ENCODE data around the gene RETREG3. TPM values are rescaled to one million over a fixed set of nuclear protein-coding genes. Genes with fewer than 3 reads are reported as not detected.

RETREG3 gene
- total and polyA plus RNA-seq, 2 donors (not counting 1 experiment from before 2014, with no cell fraction given): 37.5 to 67.0 TPM

GRCh38 chr17:42607769-42608168 is 1.4 kb downstream of the RETREG3 start:
- no peak overlapping the region for H3K9ac ChIP-seq (ENCODE audit: insufficient read depth, low read length)
- no peak for TF ChIP-seq EZH2 (IDR thresholded peaks at IDR 0.05; ENCODE audit: low read length, missing control alignments)
- TF ChIP-seq CTCF (conservative IDR thresholded peaks at IDR 0.05 in 1 of 2, IDR thresholded peaks at IDR 0.05 in 1 of 2; ENCODE audit: low read depth in 1 of 2, low read length in 2 of 2): no peak
- no peak overlapping the region for H3K27ac ChIP-seq (ENCODE audit: insufficient read depth, low read length)
- peaks cover 3% of the 10 kb centered on the region for H3K36me3 ChIP-seq (ENCODE audit: control insufficient read depth, insufficient read depth, low read length)
- H3K79me2 ChIP-seq (ENCODE audit: control insufficient read depth, insufficient read depth, low read length): peaks cover 55% of the 10 kb centered on the region
- H3K4me3 ChIP-seq (replicated peaks in 1 of 4; ENCODE audit: control extremely low read depth in 1 of 4, insufficient read depth in 1 of 4, low read depth in 3 of 4, low read length in 4 of 4): peak overlapping the region; percentile 62 to 98 (median 84)
- H4K20me1 ChIP-seq (ENCODE audit: control insufficient read depth, extremely low read depth, insufficient read depth, low read length): no peaks in the 10 kb centered on the region
- no peak overlapping the region for H2AFZ ChIP-seq (ENCODE audit: low read length)
- DNase-seq (ENCODE audit: low read depth in 2 of 2): no peak
- H3K9me3 ChIP-seq (ENCODE audit: control insufficient read depth, insufficient read depth, low read depth, low read length): no peaks in the 10 kb centered on the region
- peaks cover 3% of the 10 kb centered on the region for H3K4me1 ChIP-seq (ENCODE audit: control insufficient read depth, extremely low read depth, insufficient read depth, low read length)
- peak overlapping the region; percentile 36 for H3K4me2 ChIP-seq (ENCODE audit: extremely low read depth, insufficient read depth, low read length)
- no peaks in the 10 kb centered on the region for H3K27me3 ChIP-seq (ENCODE audit: control insufficient read depth, insufficient read depth, low read length)

DNA sequence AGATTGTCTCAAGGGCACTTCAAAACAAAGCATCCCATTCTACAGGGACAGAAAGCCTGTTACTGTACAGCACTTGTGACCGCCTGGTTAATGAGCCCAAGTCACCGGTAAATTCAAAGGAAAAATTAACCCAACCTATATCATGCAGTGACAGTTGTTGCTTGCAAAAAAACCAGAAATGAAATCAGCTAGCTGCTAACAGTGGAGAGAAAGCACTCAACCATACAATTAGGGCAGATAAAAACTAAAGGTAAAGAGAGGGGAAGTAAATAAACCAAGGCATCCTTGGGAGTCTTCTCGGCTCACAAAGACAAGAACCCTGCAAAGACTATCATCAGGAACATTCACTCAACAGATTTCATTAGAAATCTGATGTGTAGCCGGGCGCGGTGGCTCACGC is 5.9 kb downstream of the RETREG3 start:
- TF ChIP-seq CTCF (conservative IDR thresholded peaks at IDR 0.05 in 1 of 2, IDR thresholded peaks at IDR 0.05 in 1 of 2; ENCODE audit: low read depth in 1 of 2, low read length in 2 of 2): no peak
- TF ChIP-seq EZH2 (IDR thresholded peaks at IDR 0.05; ENCODE audit: low read length, missing control alignments): no peak
- Histone ChIP-seq H3K4me2 (ENCODE audit: extremely low read depth, insufficient read depth, low read length) (no peak overlapping the region), H4K20me1 (ENCODE audit: control insufficient read depth, extremely low read depth, insufficient read depth, low read length) (peaks cover 1% of the 10 kb centered on the region)

GRCh38 chr17:42598905-42599304 is 10.3 kb downstream of the RETREG3 start:
- peaks cover 1% of the 10 kb centered on the region for H4K20me1 ChIP-seq (ENCODE audit: control insufficient read depth, extremely low read depth, insufficient read depth, low read length)

More for the DNA sequence above, 5.9 kb downstream of the RETREG3 start:
- DNase-seq (ENCODE audit: low read depth in 2 of 2): no peak
- H3K27ac ChIP-seq (ENCODE audit: insufficient read depth, low read length): no peak overlapping the region
- no peak overlapping the region for H2AFZ ChIP-seq (ENCODE audit: low read length)
- H3K9ac ChIP-seq (ENCODE audit: insufficient read depth, low read length): no peak overlapping the region
- H3K36me3 ChIP-seq (ENCODE audit: control insufficient read depth, insufficient read depth, low read length): no peaks in the 10 kb centered on the region
- H3K4me1 ChIP-seq (ENCODE audit: control insufficient read depth, extremely low read depth, insufficient read depth, low read length): peaks cover 3% of the 10 kb centered on the region
- no peaks in the 10 kb centered on the region for H3K9me3 ChIP-seq (ENCODE audit: control insufficient read depth, insufficient read depth, low read depth, low read length)
- H3K79me2 ChIP-seq (ENCODE audit: control insufficient read depth, insufficient read depth, low read length): peaks cover 64% of the 10 kb centered on the region
- H3K27me3 ChIP-seq (ENCODE audit: control insufficient read depth, insufficient read depth, low read length): no peaks in the 10 kb centered on the region
- no peak overlapping the region for H3K4me3 ChIP-seq (replicated peaks in 1 of 4; ENCODE audit: control extremely low read depth in 1 of 4, insufficient read depth in 1 of 4, low read depth in 3 of 4, low read length in 4 of 4)

More at GRCh38 chr17:42598905-42599304, 10.3 kb downstream of the RETREG3 start:
- no peaks in the 10 kb centered on the region for H3K36me3 ChIP-seq (ENCODE audit: control insufficient read depth, insufficient read depth, low read length)
- H3K9ac ChIP-seq (ENCODE audit: insufficient read depth, low read length): no peak overlapping the region
- DNase-seq (ENCODE audit: low read depth in 2 of 2): no peak
- no peak overlapping the region for H3K4me3 ChIP-seq (replicated peaks in 1 of 4; ENCODE audit: control extremely low read depth in 1 of 4, insufficient read depth in 1 of 4, low read depth in 3 of 4, low read length in 4 of 4)
- TF ChIP-seq EZH2 (IDR thresholded peaks at IDR 0.05; ENCODE audit: low read length, missing control alignments) (no peak), CTCF (conservative IDR thresholded peaks at IDR 0.05 in 1 of 2, IDR thresholded peaks at IDR 0.05 in 1 of 2; ENCODE audit: low read depth in 1 of 2, low read length in 2 of 2) (no peak)
- no peaks in the 10 kb centered on the region for H3K4me1 ChIP-seq (ENCODE audit: control insufficient read depth, extremely low read depth, insufficient read depth, low read length)
- no peak overlapping the region for H3K27ac ChIP-seq (ENCODE audit: insufficient read depth, low read length)
- no peaks in the 10 kb centered on the region for H3K27me3 ChIP-seq (ENCODE audit: control insufficient read depth, insufficient read depth, low read length)
- peaks cover 26% of the 10 kb centered on the region for H3K79me2 ChIP-seq (ENCODE audit: control insufficient read depth, insufficient read depth, low read length)
- no peaks in the 10 kb centered on the region for H3K9me3 ChIP-seq (ENCODE audit: control insufficient read depth, insufficient read depth, low read depth, low read length)
- H3K4me2 ChIP-seq (ENCODE audit: extremely low read depth, insufficient read depth, low read length): no peak overlapping the region
- H2AFZ ChIP-seq (ENCODE audit: low read length): no peak overlapping the region

Data from fibroblast of lung (primary cell).